HS-5 (cell line): Measurements from ENCODE around the gene TRPC4AP.
"Not testable (repeated sequence)": the region's sequence is repeated elsewhere in the genome, so short reads cannot be mapped to it uniquely, and the experiment has no call there.

Experiments used
- DNase-seq: peaks from one replicate; pipeline ENCODE4 v3.0.0-alpha.2; 2012; ENCODE audit warnings: low read depth

TRPC4AP gene

GRCh38 chr20:35104685-35105295 is 12.2 kb upstream of the TRPC4AP start:
- DNase-seq = no peak

- no peak for DNase-seq
These were observed 9.0 kb upstream of the TRPC4AP start for GRCh38 chr20:35101620-35102019.

GRCh38 chr20:35093267-35093884 is 769 bp upstream of the TRPC4AP start:
- peak; percentile 57 for DNase-seq

GRCh38 chr20:35091816-35092523 is 637 bp downstream of the TRPC4AP start:
- no peak for DNase-seq

- DNase-seq = no peak
These were observed 4.1 kb downstream of the TRPC4AP start for GRCh38 chr20:35088231-35089145.

- DNase-seq = no peak
These were observed 4.8 kb downstream of the TRPC4AP start for GRCh38 chr20:35087791-35088190.

GRCh38 chr20:35087355-35087754 is 5.3 kb downstream of the TRPC4AP start:
- DNase-seq = no peak

GRCh38 chr20:35085477-35086225 is 7.0 kb downstream of the TRPC4AP start:
- no peak for DNase-seq

- no peak for DNase-seq
These were observed 7.6 kb downstream of the TRPC4AP start for GRCh38 chr20:35084998-35085397.

- not testable (repeated sequence) for DNase-seq
These were observed 12.3 kb downstream of the TRPC4AP start for GRCh38 chr20:35080348-35080642.

GRCh38 chr20:35079472-35080347 is 12.9 kb downstream of the TRPC4AP start:
- DNase-seq = no peak

GRCh38 chr20:35077872-35078271 is 14.7 kb downstream of the TRPC4AP start:
- DNase-seq = no peak

- no peak for DNase-seq
These were observed 15.3 kb downstream of the TRPC4AP start for GRCh38 chr20:35077341-35077740.

GRCh38 chr20:35071436-35072153 is 21.0 kb downstream of the TRPC4AP start:
- not testable (repeated sequence) for DNase-seq

- no peak for DNase-seq
These were observed 26.4 kb downstream of the TRPC4AP start for GRCh38 chr20:35066194-35066593.

- DNase-seq = no peak
These were observed 27.4 kb downstream of the TRPC4AP start for GRCh38 chr20:35065181-35065580.

GRCh38 chr20:35063168-35063567 is 29.4 kb downstream of the TRPC4AP start:
- DNase-seq = no peak

GRCh38 chr20:35062478-35062877 is 30.1 kb downstream of the TRPC4AP start:
- DNase-seq = no peak

GRCh38 chr20:35060168-35060567 is 32.4 kb downstream of the TRPC4AP start:
- DNase-seq = no peak

- no peak for DNase-seq
These were observed 33.0 kb downstream of the TRPC4AP start for GRCh38 chr20:35059612-35060011.
